Osteoblast (primary cell): ENCODE results near the gene AK4. TPM values are rescaled to one million over a fixed set of nuclear protein-coding genes. Genes with fewer than 3 reads are reported as not detected.

ENCODE experiments used
- DNase-seq: peaks from one replicate; pipeline ENCODE4 v3.0.0; 2011; ENCODE audit warnings: low spot score, mixed read lengths; ENCODE audit not compliant: insufficient read length; ENCODE audit errors: missing footprints
- H2AFZ ChIP-seq: 2 replicates; pipeline ENCODE4 v1.6.0; 2011; ENCODE audit warnings: mild to moderate bottlenecking, low read length
- H3K27ac ChIP-seq: 2 replicates; pipeline ENCODE4 v1.5.1; 2011; ENCODE audit warnings: mild to moderate bottlenecking, low read depth, low read length, moderate library complexity
- H3K27me3 ChIP-seq: 2 replicates; pipeline ENCODE4 v1.6.0; 2012; ENCODE audit warnings: mild to moderate bottlenecking, control low read depth, inconsistent platforms, low read length, moderate library complexity; ENCODE audit not compliant: insufficient read depth
- H3K36me3 ChIP-seq: 2 replicates; pipeline ENCODE4 v1.5.1; 2011; ENCODE audit warnings: mild to moderate bottlenecking, low read length, control low read depth, moderate library complexity; ENCODE audit not compliant: insufficient read depth
- H3K4me1 ChIP-seq: 2 replicates; pipeline ENCODE4 v1.5.1; 2011; ENCODE audit warnings: mild to moderate bottlenecking, low read length, control low read depth, moderate library complexity; ENCODE audit not compliant: insufficient read depth
- H3K4me2 ChIP-seq: 2 replicates; pipeline ENCODE4 v1.6.0; 2011; ENCODE audit warnings: mild to moderate bottlenecking, low read length; ENCODE audit not compliant: insufficient read depth
- H3K4me3 ChIP-seq: fragments of 200-600 bp; sonication (generic); 3 replicates; pipeline ENCODE4 v1.5.1; 2012; ENCODE audit warnings: mild to moderate bottlenecking, low read length, inconsistent platforms; ENCODE audit not compliant: insufficient read depth
- H3K79me2 ChIP-seq: 2 replicates; pipeline ENCODE4 v1.6.0; 2012; ENCODE audit warnings: mild to moderate bottlenecking, low read length, control low read depth, inconsistent platforms; ENCODE audit not compliant: insufficient read depth
- H3K9me3 ChIP-seq: 2 replicates; pipeline ENCODE4 v1.5.1; 2011; ENCODE audit warnings: low read depth, low read length, control low read depth
- H4K20me1 ChIP-seq: 2 replicates; pipeline ENCODE4 v1.6.0; 2012; ENCODE audit warnings: mild to moderate bottlenecking, low read length, control low read depth; ENCODE audit not compliant: insufficient read depth
- total RNA-seq: library from RNA; depleted of rRNA; stranded (reverse); fragments of >200 nt; gene quantifications from 2 replicates; pipeline ENCODE4 v1.2.3, GENCODE V29; 2012
- TF ChIP-seq, protein P1 (sequence below): IDR thresholded peaks from 2 replicates; pipeline ENCODE4 v1.5.1; 2011; ENCODE audit warnings: mild to moderate bottlenecking, low read depth, low read length, moderate library complexity; ENCODE audit errors: extremely low read depth

AK4 gene
- total RNA-seq, 1 donor = 37.6 TPM

DNA sequence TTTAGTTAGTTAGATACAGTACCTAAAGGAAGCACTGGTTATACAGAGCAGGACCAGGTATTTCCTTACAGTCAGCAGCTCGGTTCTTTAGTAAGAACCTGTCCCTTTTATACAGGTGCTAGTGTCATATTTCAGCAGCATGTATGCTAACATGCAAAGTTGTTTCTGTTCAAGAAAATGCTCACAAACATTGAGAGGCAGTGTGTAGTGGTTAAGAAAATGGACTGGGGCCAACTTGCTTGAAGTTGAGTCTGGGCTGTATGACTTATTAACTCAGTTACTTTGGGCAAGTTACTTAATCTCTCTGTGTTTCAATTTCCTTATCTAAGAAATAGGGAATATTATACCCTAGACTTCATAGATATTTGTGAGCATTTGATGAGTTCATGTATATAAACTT, 31.1 kb downstream of the AK4 start:
- Histone ChIP-seq H3K4me3 (no peak overlapping the region), H4K20me1 (peaks cover 4% of the 10 kb centered on the region), H3K4me1 (peaks cover 27% of the 10 kb centered on the region), H3K79me2 (peaks cover 5% of the 10 kb centered on the region), H3K27me3 (no peaks in the 10 kb centered on the region), H3K4me2 (no peak overlapping the region), H2AFZ (no peak overlapping the region), H3K9me3 (no peaks in the 10 kb centered on the region), H3K27ac (no peak overlapping the region), H3K36me3 (no peaks in the 10 kb centered on the region)
- no peak for DNase-seq
- TF ChIP-seq, protein P1, sequence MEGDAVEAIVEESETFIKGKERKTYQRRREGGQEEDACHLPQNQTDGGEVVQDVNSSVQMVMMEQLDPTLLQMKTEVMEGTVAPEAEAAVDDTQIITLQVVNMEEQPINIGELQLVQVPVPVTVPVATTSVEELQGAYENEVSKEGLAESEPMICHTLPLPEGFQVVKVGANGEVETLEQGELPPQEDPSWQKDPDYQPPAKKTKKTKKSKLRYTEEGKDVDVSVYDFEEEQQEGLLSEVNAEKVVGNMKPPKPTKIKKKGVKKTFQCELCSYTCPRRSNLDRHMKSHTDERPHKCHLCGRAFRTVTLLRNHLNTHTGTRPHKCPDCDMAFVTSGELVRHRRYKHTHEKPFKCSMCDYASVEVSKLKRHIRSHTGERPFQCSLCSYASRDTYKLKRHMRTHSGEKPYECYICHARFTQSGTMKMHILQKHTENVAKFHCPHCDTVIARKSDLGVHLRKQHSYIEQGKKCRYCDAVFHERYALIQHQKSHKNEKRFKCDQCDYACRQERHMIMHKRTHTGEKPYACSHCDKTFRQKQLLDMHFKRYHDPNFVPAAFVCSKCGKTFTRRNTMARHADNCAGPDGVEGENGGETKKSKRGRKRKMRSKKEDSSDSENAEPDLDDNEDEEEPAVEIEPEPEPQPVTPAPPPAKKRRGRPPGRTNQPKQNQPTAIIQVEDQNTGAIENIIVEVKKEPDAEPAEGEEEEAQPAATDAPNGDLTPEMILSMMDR = no peak

DNA sequence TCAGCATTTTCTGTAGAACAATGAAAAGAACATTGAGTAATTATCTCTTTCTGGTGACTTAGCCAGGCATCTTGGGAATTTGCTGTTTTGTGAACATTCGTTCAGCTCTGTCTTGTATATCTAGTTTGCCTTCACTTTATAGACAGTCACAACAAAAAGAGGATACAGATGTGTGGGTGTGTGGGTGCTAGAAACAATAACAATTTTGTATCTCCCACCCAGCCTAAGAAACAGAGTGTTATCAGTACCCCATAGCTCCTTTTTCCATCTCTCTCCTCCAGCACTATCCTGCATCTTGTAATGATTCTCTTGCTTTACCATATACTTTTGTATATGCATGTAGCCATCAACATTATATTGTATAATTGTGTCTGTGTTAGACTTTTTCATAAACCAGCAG, 33.0 kb downstream of the AK4 start:
- no peak for DNase-seq
- Histone ChIP-seq H3K9me3 (no peaks in the 10 kb centered on the region), H3K4me2 (no peak overlapping the region), H4K20me1 (peaks cover 4% of the 10 kb centered on the region), H3K36me3 (no peaks in the 10 kb centered on the region), H2AFZ (no peak overlapping the region), H3K27me3 (no peaks in the 10 kb centered on the region), H3K79me2 (peaks cover 5% of the 10 kb centered on the region), H3K4me1 (peaks cover 13% of the 10 kb centered on the region), H3K4me3 (no peak overlapping the region), H3K27ac (no peak overlapping the region)
- TF ChIP-seq, protein P1 = no peak

DNA sequence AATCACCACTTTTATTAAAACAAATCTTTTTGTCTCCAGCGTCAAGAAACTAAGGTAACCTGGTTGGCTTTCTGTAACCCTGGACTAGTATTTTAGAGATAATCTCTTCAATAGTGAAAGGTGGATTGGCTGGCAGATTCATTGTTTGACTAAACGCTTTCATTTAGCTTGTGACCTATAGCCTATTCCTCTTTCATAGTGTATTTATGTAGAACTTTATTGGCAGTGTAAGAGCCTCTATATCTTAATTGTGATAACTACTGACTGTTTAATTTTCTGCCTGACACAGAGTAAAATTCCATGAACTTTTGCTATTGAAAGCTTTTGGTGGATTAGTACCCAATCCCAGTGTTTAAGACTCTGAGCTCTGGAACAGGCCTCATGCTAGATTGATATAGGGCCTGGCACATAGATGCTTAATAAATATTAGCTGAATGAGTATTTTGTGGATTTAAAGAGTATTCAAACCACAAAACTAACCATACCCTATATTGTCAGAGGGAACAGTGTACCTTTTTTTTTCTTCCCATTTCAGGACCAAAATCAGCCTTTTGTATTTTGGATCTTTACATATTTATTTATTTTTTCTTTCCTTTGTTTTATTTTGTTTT, 34.8 kb downstream of the AK4 start:
- Histone ChIP-seq H3K4me2 (no peak overlapping the region), H3K27me3 (no peaks in the 10 kb centered on the region), H3K4me1 (peaks cover 6% of the 10 kb centered on the region), H3K9me3 (no peaks in the 10 kb centered on the region), H3K36me3 (no peaks in the 10 kb centered on the region), H3K4me3 (no peak overlapping the region), H4K20me1 (peaks cover 4% of the 10 kb centered on the region), H3K79me2 (peaks cover 5% of the 10 kb centered on the region), H3K27ac (no peak overlapping the region), H2AFZ (no peak overlapping the region)
- TF ChIP-seq, protein P1 = no peak
- no peak for DNase-seq

DNA sequence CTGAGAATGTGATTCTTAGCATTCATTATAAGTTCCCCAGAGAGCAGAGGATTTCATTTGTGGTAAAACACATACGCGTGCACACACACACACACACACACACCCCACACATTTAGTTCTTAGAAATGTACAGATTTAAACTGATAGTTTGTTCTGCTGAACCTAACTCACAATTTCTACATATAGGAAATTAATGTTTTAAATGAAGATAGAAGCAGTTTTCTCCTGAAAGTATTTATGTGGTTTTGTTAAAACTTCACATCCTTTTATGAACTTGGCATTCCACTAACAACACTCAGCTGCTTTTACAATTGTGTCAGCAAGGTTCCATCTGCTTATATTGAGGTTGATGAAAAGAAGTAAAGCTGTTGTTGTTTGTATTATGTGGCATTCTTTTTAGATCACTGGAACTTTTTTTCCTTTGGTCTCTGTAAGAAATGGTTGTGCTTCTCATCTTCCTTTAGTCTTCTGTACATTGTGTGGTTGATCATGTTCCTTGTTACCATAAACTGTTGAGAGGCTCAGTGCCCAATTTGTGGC, 41.6 kb downstream of the AK4 start:
- H3K9me3 ChIP-seq = no peaks in the 10 kb centered on the region
- peaks cover 5% of the 10 kb centered on the region for H3K4me1 ChIP-seq
- no peak overlapping the region for H2AFZ ChIP-seq
- no peak overlapping the region for H3K4me3 ChIP-seq
- H3K36me3 ChIP-seq = no peaks in the 10 kb centered on the region
- no peaks in the 10 kb centered on the region for H3K79me2 ChIP-seq
- DNase-seq = peak; percentile 62
- TF ChIP-seq, protein P1 = no peak
- H3K27ac ChIP-seq = no peak overlapping the region
- H3K4me2 ChIP-seq = peak overlapping the region; percentile 11
- H3K27me3 ChIP-seq = no peaks in the 10 kb centered on the region
- no peaks in the 10 kb centered on the region for H4K20me1 ChIP-seq
